Measurements from ENCODE around the gene PARD3.

GRCh38 chr10:34137955-34138354 is 677.1 kb downstream of the PARD3 start:
- TF ChIP-seq CTCF (IDR thresholded peaks at IDR 0.05) (no peak), POLR2AphosphoS5 (IDR thresholded peaks at IDR 0.05) (no peak)
